SH-SY5Y (cell line): Measurements from ENCODE around the gene ZMPSTE24.

ENCODE experiments used
- GATA2 ChIP-seq: IDR thresholded peaks from 2 replicates; pipeline ENCODE4 v1.6.1; 2011; ENCODE audit warnings: mild to moderate bottlenecking, low read depth, low read length
- GATA3 ChIP-seq: IDR thresholded peaks from 2 replicates; pipeline ENCODE4 v1.6.1; 2011; ENCODE audit warnings: low read depth, mild to moderate bottlenecking, low read length, moderate library complexity

DNA sequence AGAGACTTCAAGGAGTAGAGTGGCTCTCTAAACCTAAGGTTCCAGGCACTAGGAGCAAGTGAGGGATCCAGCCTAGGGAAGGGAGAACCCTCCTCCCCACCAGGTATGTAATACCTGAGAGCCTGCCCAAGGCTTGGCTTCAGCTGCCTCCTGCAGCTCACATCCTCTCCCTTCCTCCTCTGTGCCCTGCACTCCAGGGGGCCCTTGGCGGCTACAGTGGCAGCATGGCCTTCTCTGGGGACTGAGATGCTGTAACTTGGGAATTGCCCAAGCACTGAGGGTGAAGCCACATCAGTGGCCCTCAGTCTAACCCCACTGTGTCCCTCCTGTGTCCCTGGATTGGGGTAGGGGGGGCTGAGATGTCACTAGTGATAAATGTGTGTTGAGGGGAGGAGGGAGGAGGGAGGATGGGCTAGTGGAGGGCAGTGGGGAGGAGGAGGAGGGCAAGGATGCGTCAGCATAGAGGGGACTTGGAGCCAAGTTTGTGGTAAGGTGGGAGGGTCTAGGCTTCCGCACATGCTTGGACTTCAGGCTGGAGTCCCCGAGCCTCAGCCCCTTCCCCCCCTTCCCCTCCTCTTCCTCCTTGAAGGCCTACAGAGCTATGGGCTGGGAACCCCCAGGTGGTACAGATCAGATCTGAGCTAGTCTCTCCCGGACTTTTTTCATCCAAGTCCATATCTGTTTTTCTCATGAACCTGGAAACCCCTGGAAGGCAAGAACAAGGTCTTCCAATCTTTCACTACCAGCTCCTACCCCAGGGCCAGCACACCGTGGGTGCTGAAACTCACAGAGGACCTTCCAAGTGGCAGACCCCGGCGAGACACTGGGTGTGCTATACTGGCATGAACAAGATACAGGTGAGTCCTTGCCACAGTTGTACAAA is 41.6 kb downstream of the ZMPSTE24 start:
- TF ChIP-seq GATA2 (no peak), GATA3 (no peak)
